GM19463 (cell line): Measurements from ENCODE around the gene HHLA2.
"Not testable (repeated sequence)": the region's sequence is repeated elsewhere in the genome, so short reads cannot be mapped to it uniquely, and the experiment has no call there.

ENCODE experiments used
- ATAC-seq: cut with Tn5 transposase; IDR thresholded peaks from one replicate; pipeline ENCODE4 v1.9.1; 2021; ENCODE audit warnings: mild to moderate bottlenecking, moderate library complexity; ENCODE audit not compliant: unreplicated experiment

HHLA2 gene, protein sequence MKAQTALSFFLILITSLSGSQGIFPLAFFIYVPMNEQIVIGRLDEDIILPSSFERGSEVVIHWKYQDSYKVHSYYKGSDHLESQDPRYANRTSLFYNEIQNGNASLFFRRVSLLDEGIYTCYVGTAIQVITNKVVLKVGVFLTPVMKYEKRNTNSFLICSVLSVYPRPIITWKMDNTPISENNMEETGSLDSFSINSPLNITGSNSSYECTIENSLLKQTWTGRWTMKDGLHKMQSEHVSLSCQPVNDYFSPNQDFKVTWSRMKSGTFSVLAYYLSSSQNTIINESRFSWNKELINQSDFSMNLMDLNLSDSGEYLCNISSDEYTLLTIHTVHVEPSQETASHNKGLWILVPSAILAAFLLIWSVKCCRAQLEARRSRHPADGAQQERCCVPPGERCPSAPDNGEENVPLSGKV

DNA sequence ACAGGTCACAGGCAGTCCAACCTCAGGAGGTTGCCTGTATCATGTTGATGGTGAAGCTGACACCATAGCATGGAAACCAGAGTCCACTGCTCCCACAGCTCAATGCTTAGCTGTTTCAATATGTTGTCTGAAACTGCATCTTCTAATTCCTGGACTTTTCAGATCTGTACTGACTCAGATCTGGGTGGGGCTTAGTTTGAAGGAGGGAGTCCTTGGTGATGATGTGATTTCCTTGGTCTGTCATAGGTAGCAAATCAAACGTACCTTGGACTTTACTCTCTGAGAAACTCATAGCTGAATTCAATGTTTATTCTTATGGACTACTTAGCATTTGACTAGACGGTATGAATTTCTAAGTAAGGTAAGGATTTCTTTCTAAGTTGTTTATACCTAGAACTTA, at the start of gene HHLA2:
TSS of gene HHLA2 (plus strand) at position 310 of the 400 bp plus-strand sequence. CDS start 55,266 bp downstream, outside the sequence.
- ATAC-seq: peak; percentile 40

DNA sequence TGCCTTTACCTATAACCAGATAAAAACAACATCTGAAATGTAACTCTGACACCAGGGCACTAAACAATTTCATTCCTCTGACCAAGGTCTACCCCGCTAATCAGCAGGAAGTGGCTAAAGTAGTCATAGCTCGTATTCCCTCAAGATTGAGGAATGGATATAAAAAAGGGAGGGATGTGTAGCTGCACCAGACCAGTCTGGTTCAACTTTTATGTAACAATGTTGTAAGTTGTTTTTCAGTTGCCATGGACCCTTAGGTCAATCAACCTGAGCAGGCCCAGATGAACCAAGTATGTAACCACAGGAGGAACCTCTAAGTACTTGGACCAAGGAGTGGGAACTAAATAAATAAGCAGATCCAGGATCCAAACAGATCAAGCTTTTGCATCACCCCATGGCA, 45.7 kb upstream of the HHLA2 start:
- ATAC-seq: no peak

DNA sequence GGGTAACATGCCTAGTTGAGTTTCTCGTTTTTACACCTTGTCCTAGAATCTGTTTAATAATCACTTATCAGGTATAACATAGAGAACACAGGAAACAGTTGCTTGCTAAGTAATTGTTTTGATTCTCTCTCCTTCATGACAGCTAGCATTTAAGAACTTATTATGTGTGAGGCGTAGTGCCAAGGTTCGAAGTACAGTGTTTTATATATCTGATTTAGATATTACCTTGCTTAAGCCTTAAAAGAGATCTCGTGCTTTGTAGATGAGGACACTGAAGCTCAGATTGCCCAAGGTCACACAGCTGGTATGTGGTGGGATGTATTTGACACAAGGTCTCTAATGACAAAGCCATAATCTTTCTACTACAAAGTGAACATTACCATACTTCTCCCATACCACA, 45.1 kb upstream of the HHLA2 start:
- ATAC-seq: no peak

DNA sequence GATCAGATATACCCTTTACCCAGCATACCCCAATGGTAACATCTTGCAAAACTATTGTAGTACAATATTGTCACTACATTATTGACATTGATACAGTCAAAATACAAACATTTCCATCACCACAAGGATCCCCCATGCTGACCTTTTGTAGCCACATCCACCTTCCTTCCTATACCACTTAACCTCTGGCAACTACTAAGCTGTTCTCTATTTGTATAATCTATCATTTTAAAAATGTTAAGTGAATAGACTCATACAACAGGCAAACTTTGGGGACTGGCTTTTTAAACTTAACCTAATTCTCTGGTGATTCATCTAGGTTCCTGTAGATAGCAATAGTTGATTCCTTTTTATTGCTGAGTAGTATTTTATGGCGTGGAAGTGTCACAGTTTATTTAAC, 44.5 kb upstream of the HHLA2 start:
- no peak for ATAC-seq

DNA sequence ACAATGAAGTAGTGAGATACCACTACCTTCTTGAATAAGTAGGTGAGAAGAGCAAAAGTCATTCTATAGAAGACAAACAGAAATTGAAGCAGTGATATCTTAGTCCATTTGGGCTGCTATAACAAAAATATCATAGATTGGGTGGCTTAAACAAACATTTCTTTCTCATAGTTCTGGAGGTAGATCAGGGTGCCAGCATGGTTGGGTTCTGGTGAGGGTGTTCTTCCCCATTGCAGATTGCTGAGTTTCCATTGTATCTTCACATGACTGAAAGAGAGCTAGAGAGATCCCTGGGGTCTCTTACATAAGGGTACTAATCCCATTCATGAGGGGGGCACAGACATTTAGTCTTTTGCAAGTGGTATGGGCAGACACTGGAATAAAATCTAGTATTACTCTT, 41.2 kb upstream of the HHLA2 start:
- ATAC-seq: no peak

DNA sequence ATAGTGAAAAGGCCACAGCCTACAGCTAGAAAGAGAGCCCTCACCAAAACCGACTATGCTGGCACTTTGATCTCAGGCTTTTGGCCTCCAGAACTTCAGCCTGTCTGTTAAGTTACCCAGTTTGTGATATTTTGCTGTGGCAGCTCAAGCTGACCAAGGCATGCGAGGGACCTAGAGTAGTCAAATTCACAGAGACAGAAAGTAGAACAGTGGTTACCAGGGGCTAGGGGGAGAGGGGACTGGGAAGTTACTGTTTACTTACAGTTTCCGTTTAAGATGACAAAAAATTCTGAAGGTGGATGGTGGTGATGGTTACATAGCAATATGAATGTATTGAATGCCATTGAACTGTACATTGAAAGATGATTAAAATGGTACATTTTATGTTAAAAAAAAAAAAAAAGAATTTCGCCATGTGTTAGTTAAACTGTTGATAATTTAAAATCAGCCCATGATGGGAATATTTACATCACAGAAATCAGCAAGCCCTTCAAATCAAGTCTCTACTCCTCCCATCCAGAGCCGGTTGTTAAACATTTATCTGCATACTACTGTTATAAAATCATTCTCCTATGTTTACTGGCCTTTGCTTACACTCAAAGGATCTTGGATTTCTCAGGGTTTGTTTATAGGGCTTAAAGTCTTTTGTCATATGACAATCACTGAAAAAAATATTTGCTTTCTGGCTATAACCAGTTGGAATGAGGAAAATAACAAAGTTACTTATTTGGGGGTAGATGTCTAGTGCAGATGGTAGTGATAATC, 31.6 kb upstream of the HHLA2 start:
- peak; percentile 77 for ATAC-seq

DNA sequence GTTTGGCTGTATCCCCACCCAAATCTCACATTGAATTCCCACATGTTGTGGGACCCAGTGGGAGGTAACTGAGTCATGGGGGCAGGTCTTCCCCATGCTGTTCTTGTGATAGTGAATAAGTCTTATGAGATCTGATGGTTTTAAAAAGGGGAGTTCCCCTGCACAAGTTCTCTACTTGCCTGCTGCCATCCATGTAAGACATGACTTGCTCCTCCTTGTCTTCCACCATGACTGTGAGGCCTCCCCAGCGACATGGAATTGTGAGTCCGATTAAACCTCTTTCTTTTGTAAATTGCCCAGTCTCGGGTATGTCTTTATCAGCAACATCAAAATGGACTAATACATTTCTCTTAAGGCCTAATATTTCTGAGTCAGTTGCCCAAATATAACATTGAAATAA, 28.1 kb upstream of the HHLA2 start:
- ATAC-seq: not testable (repeated sequence)

DNA sequence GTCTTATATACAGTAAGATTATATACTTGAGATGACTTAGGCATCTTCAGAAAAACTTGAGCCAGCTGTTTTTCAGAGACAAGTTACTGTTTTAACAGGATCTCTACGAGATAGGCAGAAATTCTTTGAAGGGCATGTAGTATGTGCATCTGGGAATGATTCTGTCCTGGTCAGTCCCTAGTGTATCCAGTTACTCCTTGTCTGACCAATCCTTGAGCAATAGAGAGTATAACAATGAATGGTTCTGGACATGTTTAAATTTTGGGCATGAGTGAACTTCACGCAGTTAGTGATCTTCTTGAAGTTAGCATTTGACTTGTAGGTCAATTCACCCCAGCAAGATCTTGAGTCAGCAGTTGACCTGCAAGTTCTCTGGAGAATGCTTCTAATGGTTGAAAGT, 24.7 kb upstream of the HHLA2 start:
- ATAC-seq: no peak

DNA sequence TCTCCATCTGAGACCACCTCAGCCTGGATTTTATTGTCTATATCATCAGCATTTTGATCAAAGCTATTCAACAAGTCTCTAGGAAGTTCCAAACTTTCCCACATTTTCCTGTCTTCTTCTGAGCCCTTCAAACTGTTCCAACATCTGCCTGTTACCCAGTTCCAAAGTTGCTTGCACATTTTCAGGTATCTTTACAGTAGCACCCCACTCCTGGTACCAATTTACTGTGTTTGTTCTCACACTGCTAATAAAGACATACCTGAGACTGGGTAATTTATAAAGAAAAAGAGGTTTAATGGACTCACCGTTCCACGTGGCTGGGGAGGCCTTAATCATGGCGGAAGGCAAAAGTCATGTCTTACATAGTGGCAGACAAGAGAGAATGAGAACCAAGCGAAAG, 17.3 kb upstream of the HHLA2 start:
- ATAC-seq: not testable (repeated sequence)

DNA sequence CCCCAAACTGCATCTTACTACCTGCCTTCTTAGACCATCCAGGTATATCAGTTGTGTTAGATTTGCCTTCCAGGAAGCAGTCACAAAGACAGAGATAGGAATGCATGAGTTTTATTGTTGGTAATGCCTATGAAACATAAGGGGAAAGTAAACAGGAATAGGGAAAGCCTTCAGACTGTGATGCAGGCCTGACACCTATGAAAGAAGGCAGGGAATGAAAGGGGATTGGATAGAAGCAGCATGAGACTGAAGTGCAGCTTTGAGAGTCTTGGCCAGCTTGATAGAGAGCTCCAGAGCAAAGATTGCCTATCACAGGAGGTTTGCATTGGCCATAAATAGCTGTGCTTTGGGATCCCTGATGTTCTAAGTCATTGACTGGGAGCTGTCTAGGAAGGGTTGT, 15.9 kb upstream of the HHLA2 start:
- no peak for ATAC-seq

DNA sequence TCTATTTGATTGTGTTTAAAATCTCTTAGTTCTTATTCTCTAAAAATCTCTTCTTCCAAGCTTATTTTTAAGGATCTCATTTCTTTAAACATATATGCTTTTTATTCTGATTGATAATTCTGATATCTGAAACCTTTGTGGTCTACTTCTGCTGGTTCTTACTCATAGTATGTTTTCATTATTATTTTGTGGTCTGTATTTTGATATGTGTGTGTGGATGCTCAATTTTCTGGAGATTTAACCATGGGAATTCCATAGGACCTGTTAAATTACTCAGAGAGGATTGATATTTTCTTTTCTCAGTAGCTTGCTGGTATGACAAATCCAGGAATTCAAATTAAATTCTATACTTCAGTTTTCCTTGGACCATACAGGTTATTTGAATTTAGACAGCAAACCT, 14.7 kb upstream of the HHLA2 start:
- no peak for ATAC-seq

DNA sequence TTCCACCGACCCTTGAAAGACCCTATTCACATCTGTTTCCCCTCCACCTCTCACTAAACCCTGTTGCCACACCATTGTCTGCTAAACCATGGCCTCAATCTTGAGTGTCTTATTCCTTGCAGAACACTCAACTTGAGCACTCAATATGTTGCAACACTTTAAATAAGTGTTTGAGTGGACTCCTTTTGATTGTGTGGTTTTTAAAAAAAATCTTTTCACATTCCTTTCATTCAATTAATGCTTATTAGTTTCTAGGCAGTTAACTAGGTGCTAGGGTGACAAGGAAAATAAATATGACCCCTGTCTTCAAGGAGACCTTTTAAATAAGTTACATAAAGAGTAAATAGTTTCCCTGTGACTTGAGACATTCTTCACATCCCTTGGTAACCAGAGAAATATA, 13.3 kb upstream of the HHLA2 start:
- no peak for ATAC-seq

DNA sequence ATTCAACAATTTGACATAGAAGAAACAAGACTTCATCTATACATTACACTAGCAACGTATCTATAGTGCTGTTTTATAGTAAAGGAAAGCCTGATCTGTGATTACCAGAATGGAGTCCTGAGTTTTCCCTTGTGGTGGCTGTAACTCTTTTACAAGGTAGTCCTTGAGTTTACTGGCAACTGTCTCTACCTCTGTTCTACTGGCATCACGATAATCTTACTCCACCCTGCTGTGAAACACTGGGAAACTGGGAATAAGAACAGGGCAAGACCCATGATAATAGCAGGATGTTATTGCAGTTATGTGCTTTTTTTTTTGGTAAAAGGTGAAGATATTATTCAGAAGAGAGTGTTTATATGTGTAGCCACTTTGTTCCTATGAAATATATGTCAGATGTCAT, 12.4 kb upstream of the HHLA2 start:
- no peak for ATAC-seq

DNA sequence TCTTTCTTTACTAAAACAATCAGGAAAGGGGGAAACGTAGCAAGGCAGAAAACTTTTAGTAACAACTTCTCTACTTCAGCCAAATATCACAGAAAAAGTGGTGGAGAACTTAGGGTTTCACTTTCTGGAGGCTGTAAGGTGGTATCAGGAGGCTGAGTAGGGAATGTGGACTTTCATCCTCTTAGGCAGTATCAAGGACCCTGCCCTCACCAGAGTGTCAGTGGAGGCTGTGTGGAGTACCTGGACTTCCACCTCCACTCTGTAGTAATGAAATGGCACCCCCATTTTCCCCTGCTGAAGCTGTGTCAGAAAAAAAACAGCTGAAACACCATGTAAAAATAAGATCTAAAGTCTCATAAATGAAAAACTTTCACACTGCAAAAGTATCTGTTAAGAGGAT, 11.2 kb upstream of the HHLA2 start:
- no peak for ATAC-seq

DNA sequence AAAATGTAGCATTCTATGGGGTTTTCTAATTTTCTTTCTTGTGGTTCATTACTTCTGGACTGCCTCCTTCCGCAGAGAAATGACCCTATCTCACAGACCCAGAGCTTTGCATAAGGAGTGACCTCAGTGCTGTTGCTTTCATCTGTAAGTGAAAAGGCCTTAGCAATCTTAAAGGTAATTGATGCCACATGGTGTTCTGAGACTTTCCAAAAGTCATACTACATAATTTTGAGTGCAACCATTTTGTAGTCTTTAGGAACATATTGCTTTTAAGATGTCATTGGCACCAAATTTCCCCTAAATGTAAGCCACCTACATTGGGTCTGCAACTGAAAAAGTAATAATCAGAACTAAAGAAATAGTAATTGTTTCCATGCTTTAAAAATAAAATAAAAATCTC, 9.2 kb upstream of the HHLA2 start:
- ATAC-seq: peak; percentile 53

DNA sequence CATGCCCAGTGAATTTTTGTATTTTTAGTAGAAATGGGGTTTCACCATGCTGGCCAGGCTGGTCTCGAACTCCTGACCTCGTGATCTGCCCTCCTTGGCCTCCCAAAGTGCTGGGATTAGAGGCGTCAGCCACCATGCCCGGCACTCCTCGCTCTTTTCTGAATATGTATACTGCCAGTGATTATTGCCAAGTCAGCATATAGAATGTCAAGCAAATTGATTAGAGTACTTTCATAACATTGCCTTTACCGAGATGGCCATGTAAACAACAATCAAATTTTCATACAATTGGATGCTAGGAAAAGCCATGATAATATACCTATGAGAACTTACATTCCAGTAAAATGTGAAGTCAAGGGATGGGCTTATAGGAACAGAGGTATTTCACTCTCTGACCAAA, 8.2 kb upstream of the HHLA2 start:
- not testable (repeated sequence) for ATAC-seq

DNA sequence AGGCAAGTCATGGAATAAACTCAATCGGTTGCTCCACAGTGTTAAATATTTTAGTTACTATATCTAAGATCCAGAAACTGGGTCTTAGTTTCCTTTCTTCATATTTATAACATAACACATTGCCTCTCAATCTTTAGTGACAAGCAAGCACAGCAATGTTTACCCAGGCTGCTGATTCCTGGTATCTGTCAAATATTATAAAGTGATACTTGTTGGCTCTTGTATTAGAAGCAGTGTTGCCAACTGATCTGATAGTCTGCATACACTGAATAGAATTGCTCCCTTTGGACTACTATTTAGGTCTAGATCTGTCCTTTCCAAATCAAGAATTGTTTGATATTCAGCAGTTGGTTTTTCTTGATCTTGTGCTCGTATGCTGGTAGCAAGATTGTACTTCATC, 7.2 kb upstream of the HHLA2 start:
- no peak for ATAC-seq

DNA sequence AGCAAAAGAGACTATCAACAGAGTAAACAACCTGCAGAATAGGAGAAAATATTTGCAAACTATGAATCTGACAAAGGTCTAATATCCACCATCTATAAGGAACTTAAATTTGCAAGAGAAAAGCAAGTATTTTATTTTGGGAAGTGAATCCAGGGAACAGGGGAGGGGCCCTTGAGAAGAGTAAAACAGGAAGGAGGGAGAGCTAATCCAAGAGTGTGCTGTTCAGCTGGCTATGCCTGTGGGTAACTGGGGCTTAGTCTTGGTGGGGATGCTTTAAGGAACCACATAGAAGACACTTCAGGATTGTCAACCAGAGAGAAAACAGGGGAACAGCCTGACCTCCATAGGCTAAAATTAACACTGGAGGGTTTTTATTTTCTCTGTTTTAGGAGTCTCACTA, 3.9 kb upstream of the HHLA2 start:
- no peak for ATAC-seq

DNA sequence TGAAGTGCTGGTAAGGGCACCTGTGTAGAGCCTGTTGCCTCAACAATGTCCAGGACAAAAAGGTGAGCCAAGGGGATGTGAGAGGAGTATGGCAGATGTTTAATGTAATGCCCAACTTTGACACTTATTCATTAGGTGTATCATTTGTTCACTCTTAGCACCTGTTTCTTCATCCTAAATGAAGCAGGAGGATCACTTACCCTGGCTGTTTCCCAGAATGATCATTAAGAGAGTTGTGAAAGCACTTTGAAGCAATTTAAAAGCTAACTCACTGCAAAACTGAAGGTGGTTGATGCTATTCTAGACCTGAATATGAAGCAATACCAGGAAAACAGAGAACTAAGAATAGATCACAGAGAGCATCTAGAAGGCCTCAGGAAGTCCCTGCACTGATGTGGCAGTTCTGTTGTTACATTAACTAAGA, 3.4 kb upstream of the HHLA2 start:
- peak; percentile 75 for ATAC-seq

DNA sequence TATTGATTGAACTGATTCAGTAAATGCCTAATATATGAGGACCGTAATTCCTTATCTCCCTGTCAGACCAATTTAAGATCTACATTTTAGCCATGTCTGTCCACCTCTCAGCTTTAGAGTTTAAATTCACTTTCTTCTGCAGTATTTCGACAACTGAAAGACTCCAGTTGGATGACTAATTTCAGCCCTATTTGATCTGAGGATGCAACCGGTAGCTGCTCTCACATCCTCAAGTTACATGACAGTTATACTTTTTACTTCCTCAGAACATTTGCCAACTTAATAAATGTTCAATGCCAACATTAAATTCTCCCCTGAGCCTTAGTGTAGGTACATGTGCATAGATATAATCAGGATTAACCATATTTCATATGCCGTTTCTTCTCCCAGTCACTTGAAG, 2.5 kb upstream of the HHLA2 start:
- ATAC-seq: peak; percentile 58

DNA sequence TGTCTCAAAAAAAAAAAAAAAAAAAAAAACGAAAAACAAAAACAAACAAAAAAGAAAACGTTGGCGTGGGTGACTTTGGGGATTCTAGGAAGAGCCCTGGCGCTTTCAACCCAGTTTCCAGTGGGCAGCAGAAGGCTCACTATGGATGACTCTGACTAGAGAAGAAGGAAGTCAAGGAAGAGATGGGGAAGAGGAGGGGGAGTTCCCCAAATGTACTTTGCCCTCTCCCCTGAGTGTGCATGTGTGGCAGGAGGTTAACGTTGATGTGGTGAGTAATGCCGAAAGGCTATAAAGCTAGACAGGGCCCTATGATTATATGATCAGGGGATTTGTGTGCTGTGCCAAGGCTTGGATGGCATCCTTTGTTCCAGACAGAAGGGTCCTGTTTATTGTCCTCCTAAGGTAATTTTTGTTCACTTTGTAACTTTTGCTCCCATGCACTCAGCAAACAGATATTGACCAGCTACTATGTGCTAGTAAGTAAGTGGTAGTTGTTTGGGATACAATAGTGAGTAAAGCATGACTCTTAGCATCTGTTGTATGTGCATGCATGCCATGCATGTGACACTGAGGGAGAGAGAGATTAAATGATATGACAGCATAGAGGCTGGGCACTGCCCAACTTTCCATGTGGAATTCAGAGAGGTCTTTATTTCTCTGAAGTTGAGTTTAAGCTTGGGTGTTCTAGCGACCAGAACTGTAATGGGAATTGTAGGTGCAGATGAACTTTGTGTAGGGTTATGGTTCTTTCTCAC, 750 bp upstream of the HHLA2 start:
- ATAC-seq: no peak

DNA sequence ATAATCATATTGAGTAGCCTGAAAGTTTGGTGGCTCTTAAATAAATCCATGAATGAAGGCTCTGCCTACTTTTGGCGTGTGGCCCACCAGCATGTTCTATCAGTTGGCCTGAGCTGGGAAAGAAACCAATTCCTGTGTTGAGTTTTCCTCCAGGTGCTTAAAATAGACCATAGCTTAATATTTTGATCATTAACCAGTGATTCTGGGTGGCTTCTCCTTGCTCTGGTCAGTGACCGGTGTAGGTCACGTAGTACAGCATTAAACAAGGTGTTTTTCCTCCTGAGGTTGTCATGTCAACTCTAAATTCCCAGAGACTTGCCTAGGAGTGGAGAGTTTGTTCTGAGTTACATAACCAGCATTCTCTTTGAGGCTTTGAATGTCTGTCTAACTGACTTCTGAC, 1.3 kb downstream of the HHLA2 start:
- no peak for ATAC-seq
